Esophagus (tissue), 2 donors: ENCODE results near the gene PCYT1B. TPM values are rescaled to one million over a fixed set of nuclear protein-coding genes. Genes with fewer than 3 reads are reported as not detected.

Experiments used
- H3K27ac ChIP-seq, 2 donors: one replicate each; pipeline ENCODE4 v1.5.1; 2013; ENCODE audit warnings: low read depth in 2 of 2, mild to moderate bottlenecking in 2 of 2, inconsistent platforms in 1 of 2, low read length in 1 of 2, moderate library complexity in 1 of 2
- H3K27me3 ChIP-seq, 2 donors: one replicate each; pipeline ENCODE4 v1.6.1; 2013; ENCODE audit warnings: low read length in 2 of 2, control low read depth in 1 of 2, mild to moderate bottlenecking in 1 of 2; ENCODE audit not compliant: insufficient read depth in 2 of 2, control insufficient read depth in 1 of 2
- H3K36me3 ChIP-seq, 2 donors: one replicate each; pipeline ENCODE4 v1.6.1; 2013; ENCODE audit warnings: low read length in 1 of 2; ENCODE audit not compliant: control insufficient read depth in 2 of 2, insufficient read depth in 2 of 2
- H3K4me1 ChIP-seq, 2 donors: one replicate each; pipeline ENCODE4 v1.6.1; 2013; ENCODE audit warnings: low read length in 1 of 2; ENCODE audit not compliant: control insufficient read depth in 2 of 2, insufficient read depth in 2 of 2
- H3K4me3 ChIP-seq, 2 donors: one replicate each; pipeline ENCODE4 v1.5.1; 2013; ENCODE audit warnings: low read length in 2 of 2, mild to moderate bottlenecking in 2 of 2, low read depth in 1 of 2, moderate library complexity in 1 of 2
- H3K9me3 ChIP-seq, 2 donors: one replicate each; pipeline ENCODE4 v1.6.1; 2013; ENCODE audit warnings: mild to moderate bottlenecking in 2 of 2, low read depth in 1 of 2, low read length in 1 of 2, moderate library complexity in 1 of 2; ENCODE audit not compliant: control insufficient read depth in 2 of 2, insufficient read depth in 1 of 2
- WGBS, 2 donors: extraction: QIAGEN DNeasy Blood & Tissue Kit; methylation state at CpG; one replicate each; pipeline ENCODE4 v1.1.7; 2013; 5-methylcytosine and 5-hydroxymethylcytosine counted together
- polyA plus RNA-seq, 2 donors: library from polyadenylated mRNA; stranded (reverse); fragments of 200-250 nt; gene quantifications; one replicate each; pipeline ENCODE4 v1.2.3, GENCODE V29; 2013
- donor health status: healthy with polysubstance abuse.
- donor health status: Bipolar disorder and iron deficiency.

PCYT1B gene
- polyA plus RNA-seq, 2 donors = 0.33 to 0.40 TPM

- no peaks in the 10 kb centered on the region for H3K36me3 ChIP-seq
- no peaks in the 10 kb centered on the region for H3K9me3 ChIP-seq
- WGBS, 2 donors = 87 to 97% methylated on average over 4 of the region's 4 CpGs
- peaks cover 0 to 2% of the 10 kb centered on the region in 2 donors for H3K27me3 ChIP-seq
- H3K27ac ChIP-seq = no peak overlapping the region
- H3K4me1 ChIP-seq = no peaks in the 10 kb centered on the region
- no peak overlapping the region for H3K4me3 ChIP-seq
Observed at GRCh38 chrX:24601858-24602257, 45.3 kb downstream of the PCYT1B start.

- H3K9me3 ChIP-seq = no peaks in the 10 kb centered on the region
- WGBS, 2 donors = 73 to 86% methylated on average over 4 of the region's 4 CpGs
- no peak overlapping the region for H3K27ac ChIP-seq
- H3K27me3 ChIP-seq = no peaks in the 10 kb centered on the region
- no peaks in the 10 kb centered on the region for H3K4me1 ChIP-seq
- no peaks in the 10 kb centered on the region for H3K36me3 ChIP-seq
- H3K4me3 ChIP-seq = no peak overlapping the region
Observed at GRCh38 chrX:24594501-24594900, 52.6 kb downstream of the PCYT1B start.

GRCh38 chrX:24590111-24590510 is 57.0 kb downstream of the PCYT1B start:
- 84 to 90% methylated on average over 5 of the region's 5 CpGs for WGBS, 2 donors
- Histone ChIP-seq H3K4me3 (no peak overlapping the region), H3K27me3 (no peaks in the 10 kb centered on the region), H3K4me1 (no peaks in the 10 kb centered on the region), H3K9me3 (no peaks in the 10 kb centered on the region), H3K27ac (no peak overlapping the region), H3K36me3 (no peaks in the 10 kb centered on the region)

- Histone ChIP-seq H3K9me3 (no peaks in the 10 kb centered on the region), H3K4me1 (no peaks in the 10 kb centered on the region), H3K27me3 (no peaks in the 10 kb centered on the region), H3K27ac (no peak overlapping the region), H3K4me3 (no peak overlapping the region), H3K36me3 (no peaks in the 10 kb centered on the region)
- 68 to 81% methylated on average over 9 of the region's 9 CpGs for WGBS, 2 donors
Observed at GRCh38 chrX:24577091-24577490, 70.1 kb downstream of the PCYT1B start.

- H3K4me1 ChIP-seq = no peaks in the 10 kb centered on the region
- no peaks in the 10 kb centered on the region for H3K9me3 ChIP-seq
- no peaks in the 10 kb centered on the region for H3K36me3 ChIP-seq
- WGBS, 2 donors = 59 to 78% methylated on average over 1 of the region's 1 CpG
- H3K27ac ChIP-seq = no peak overlapping the region
- no peaks in the 10 kb centered on the region for H3K27me3 ChIP-seq
- H3K4me3 ChIP-seq = no peak overlapping the region
Observed at GRCh38 chrX:24575496-24575895, 71.7 kb downstream of the PCYT1B start.

GRCh38 chrX:24574743-24575142 is 72.4 kb downstream of the PCYT1B start:
- Histone ChIP-seq H3K36me3 (no peaks in the 10 kb centered on the region), H3K27ac (no peak overlapping the region), H3K4me1 (no peaks in the 10 kb centered on the region), H3K27me3 (no peaks in the 10 kb centered on the region), H3K4me3 (no peak overlapping the region), H3K9me3 (no peaks in the 10 kb centered on the region)
- 71 to 85% methylated on average over 4 of the region's 4 CpGs for WGBS, 2 donors

GRCh38 chrX:24567169-24567568 is 80.0 kb downstream of the PCYT1B start:
- H3K27ac ChIP-seq = no peak overlapping the region
- H3K4me3 ChIP-seq = no peak overlapping the region
- no peaks in the 10 kb centered on the region for H3K4me1 ChIP-seq
- 70 to 76% methylated on average over 4 of the region's 4 CpGs for WGBS, 2 donors
- H3K36me3 ChIP-seq = no peaks in the 10 kb centered on the region
- no peaks in the 10 kb centered on the region for H3K27me3 ChIP-seq
- no peaks in the 10 kb centered on the region for H3K9me3 ChIP-seq

- 68 to 79% methylated on average over 3 of the region's 3 CpGs for whole genome bisulfite sequencing, 2 donors
- Histone ChIP-seq H3K36me3 (no peaks in the 10 kb centered on the region), H3K4me1 (no peaks in the 10 kb centered on the region), H3K4me3 (no peak overlapping the region), H3K27ac (no peak overlapping the region), H3K27me3 (no peaks in the 10 kb centered on the region), H3K9me3 (no peaks in the 10 kb centered on the region)
Observed at GRCh38 chrX:24566240-24566639, 80.9 kb downstream of the PCYT1B start.

- WGBS, 2 donors = 90 to 93% methylated on average over 19 of the region's 19 CpGs
- Histone ChIP-seq H3K27ac (no peak overlapping the region), H3K4me1 (no peaks in the 10 kb centered on the region), H3K4me3 (no peak overlapping the region), H3K9me3 (no peaks in the 10 kb centered on the region), H3K36me3 (no peaks in the 10 kb centered on the region), H3K27me3 (no peaks in the 10 kb centered on the region)
Observed at GRCh38 chrX:24563291-24564010, 83.7 kb downstream of the PCYT1B start.

- Histone ChIP-seq H3K9me3 (no peaks in the 10 kb centered on the region), H3K4me3 (no peak overlapping the region), H3K27ac (no peak overlapping the region), H3K27me3 (no peaks in the 10 kb centered on the region), H3K36me3 (no peaks in the 10 kb centered on the region), H3K4me1 (no peaks in the 10 kb centered on the region)
- 68 to 75% methylated on average over 5 of the region's 5 CpGs for WGBS, 2 donors
Observed at GRCh38 chrX:24561121-24561520, 86.0 kb downstream of the PCYT1B start.
